ENCODE results near the gene TMEM132D.
"Not testable (repeated sequence)": the region's sequence is repeated elsewhere in the genome, so short reads cannot be mapped to it uniquely, and the experiment has no call there.

The TMEM132D gene

DNA sequence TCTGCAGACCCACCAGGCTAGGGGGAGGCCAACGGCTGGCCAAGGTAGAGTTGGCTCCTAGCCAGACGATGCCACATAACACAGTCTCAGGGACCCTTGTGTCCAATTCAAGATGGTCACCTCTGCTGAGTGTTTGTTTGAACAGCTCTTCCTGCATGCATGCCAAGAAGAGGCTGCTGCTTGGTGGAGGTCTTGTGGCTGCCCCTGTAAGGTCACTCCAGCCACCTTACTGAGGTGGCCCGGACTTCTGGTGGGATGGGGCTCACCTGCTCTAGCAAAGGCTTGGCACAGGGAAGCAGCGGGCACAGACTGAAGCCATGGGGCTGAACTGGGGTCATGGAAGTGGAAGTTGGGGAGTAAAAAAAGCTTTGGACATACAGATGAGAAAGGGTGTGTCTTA is 840.2 kb downstream of the TMEM132D start:
- no peak for DNase-seq (ENCODE audit: low read depth)

DNA sequence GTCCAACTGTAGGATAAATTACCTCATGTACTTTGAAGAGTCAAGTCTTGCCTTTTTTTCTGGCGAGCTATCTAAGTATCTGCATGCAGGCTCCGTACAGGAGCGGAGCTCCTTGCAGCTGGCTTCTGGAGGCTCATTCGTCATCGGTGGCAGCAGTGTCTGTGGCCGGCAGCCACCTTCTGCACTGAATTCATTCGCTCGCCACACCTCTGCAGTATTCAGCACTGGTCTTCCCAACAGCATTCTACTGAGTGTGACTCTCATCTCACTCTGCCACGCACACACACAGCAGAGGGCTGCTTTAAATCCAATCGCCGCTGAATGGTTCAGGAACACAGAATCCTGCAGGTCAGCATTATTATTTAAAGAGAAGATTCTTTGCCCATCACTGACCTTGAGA is 850.6 kb downstream of the TMEM132D start:
- no peak for DNase-seq (ENCODE audit: low read depth)

DNA sequence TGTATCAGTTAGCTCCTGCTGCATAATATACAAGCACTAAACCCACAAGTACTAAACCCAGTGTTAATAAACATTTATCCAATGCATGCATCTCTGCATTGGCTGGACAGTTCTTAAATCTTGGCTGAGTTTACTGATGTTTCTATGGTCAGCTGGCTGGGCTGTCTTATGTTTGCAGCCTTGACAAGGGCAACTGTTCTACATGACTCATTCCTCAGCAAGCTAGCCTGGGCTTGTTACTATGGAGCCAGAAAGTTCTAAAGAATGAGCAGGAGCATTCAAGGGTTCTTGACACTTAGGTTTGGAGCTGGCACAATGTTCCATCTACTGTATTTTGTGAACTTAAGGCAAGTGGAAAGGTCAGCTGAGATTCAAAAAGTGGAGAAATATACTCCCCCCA is 851.5 kb downstream of the TMEM132D start:
- no peak for DNase-seq (ENCODE audit: low read depth)

DNA sequence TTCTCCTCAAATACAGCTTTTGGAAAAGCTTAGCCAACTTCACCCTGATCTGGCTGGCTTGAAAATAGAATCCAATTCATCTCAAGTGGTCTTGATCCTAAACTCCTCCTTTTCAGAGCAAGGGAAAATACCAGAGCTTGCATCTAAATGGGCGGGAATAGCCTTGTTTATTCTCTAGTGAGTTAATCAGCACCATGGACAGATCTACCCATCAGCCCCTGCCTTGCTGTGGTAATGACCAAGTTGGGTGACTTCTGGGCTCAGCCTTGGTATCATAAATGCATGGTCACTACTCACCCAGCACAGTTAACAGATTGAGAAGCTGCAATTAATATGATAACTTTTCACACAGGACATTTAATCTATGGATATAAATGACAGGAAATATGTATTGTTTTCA is 853.9 kb downstream of the TMEM132D start:
- DNase-seq (ENCODE audit: low read depth), result no peak

DNA sequence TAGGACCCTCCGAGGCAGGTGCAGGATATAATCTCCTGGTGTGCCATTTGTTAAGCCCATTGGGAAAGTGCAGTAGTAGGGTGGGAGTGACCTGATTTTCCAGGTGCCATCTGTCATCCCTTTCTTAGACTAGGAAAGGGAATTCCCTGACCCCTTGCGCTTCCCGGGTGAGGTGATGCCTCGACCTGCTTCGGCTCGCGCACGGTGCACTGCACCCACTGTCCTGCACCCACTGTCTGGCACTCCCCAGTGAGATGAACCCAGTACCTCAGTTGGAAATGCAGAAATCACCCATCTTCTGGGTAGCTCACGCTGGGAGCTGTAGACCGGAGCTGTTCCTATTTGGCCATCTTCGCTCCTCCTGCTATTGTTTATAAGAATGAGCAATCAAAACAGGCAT is 860.5 kb downstream of the TMEM132D start:
- DNase-seq (ENCODE audit: low read depth), result not testable (repeated sequence)

DNA sequence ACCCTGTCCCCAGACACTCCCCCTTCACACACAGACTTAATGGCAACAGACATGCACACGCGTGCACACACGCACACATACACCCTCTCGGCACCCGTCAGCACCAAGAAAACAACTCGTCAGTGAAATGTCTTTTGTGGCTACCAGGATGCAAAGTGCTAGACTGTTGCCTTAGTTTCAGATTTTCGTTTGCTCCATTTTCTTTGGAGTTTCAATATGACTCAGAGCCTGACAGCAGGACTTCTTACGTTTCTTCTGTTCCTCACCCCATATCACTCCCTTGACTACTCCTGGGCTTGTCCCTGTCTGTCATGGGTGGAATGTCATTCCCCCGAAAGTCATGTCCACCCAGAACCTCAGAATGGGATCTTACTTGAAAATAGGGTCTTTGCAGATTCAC is 867.7 kb downstream of the TMEM132D start:
- DNase-seq (ENCODE audit: low read depth), result no peak

DNA sequence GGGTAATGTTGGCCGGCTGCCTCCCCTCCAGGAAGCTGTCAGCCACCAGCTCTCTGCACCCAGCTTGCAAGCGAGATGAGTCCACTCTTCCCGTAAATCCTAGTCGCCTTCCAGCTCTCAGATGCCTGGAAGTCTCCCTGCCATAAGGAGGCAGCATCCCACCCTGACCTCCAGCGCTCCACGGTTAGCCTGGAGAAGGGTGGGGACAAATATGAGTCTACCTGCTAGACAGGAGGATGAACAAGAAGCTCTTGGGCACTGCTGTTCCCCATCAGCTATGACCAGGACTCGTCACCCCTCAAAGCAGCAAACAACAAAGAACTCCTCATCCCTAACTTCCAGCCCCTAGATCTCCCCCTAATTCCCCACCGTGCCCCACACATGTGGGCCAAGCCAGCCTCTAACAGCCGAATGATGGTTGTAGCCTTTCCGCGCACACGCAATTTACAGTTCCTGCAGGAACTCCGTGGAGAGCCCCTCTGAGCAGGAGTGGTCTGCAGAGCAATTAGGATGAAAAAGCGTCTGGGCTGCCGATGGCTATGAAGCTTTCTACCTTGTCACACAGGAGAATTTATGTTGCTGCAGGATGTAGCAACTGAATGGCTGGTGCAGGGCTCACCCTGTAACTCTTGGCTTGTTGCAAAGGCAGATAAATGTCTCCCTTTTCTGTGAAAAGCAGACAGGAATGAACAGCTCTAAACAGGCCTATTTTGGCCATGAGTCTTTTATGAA is 869.1 kb downstream of the TMEM132D start:
- DNase-seq (ENCODE audit: low read depth), result no peak

DNA sequence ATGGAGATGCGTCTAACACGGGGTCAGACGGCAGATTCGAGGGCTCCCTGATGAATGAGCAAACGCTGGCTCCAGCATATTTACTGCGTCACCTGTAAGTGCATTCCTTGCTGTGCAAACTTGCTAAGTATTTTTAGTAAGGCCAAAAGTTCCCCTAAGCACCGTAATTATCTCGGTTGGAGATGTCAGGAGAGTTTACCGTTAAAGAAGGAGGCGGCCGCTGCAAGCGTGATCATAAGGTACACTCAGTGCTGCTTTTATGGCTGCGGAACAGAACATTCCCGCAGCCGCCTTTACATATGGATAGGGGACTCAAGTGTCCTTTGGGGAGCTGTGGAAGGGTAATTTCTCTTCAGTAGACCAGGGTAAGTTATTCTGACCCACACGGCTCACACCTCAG is 875.0 kb downstream of the TMEM132D start:
- no peak for DNase-seq (ENCODE audit: low read depth)

DNA sequence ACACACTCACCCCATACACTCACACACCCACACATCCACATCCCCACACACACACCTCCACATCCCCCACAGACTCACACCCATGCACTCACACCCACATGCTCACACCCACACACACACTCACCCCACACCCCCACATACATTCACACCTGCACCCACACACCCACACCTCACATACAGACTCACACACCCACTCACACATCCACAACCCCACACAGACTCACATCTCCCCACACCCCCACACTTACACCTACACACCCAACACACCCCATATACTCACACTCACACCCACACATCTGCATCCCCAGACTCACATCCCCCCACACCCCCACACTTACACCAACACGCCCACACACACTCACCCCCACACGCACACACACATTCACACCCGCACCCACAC is 878.8 kb downstream of the TMEM132D start:
- no peak for DNase-seq (ENCODE audit: low read depth)

All from activated T-cell treated with anti-CD3 and anti-CD28 coated beads for 48 hours (primary cell).